ENCODE measurements around the gene KCNG2. TPM values are rescaled to one million over a fixed set of nuclear protein-coding genes. Genes with fewer than 3 reads are reported as not detected.

KCNG2 gene
- total RNA-seq, 1 experiment from 2014 or later, result not detected

GRCh38 chr18:79768745-79769144, 29.0 kb upstream of the KCNG2 start:
- Mint-ChIP-seq H3K4me3 (ENCODE audit: unreplicated experiment) (no peak overlapping the region), H3K27me3 (ENCODE audit: insufficient read depth, unreplicated experiment) (peaks cover 9% of the 10 kb centered on the region), H3K9me3 (ENCODE audit: unreplicated experiment) (peaks cover 9% of the 10 kb centered on the region), H3K36me3 (ENCODE audit: insufficient read depth, unreplicated experiment) (no peaks in the 10 kb centered on the region), H3K4me1 (ENCODE audit: low read depth, unreplicated experiment) (no peaks in the 10 kb centered on the region), H3K27ac (ENCODE audit: unreplicated experiment) (no peak overlapping the region)
- no peak overlapping the region for H3K4me3 ChIP-seq (ENCODE audit: low read depth, low read length)
- intact Hi-C loops (cut with micrococcal nuclease; ENCODE audit: unreplicated experiment), result no loop called here
- no peak for DNase-seq
- no peaks in the 10 kb centered on the region for H3K36me3 ChIP-seq (ENCODE audit: control insufficient read depth, insufficient read depth, low read length)
- POLR2A ChIA-PET, result no interaction called here
- TF ChIP-seq, protein P1, sequence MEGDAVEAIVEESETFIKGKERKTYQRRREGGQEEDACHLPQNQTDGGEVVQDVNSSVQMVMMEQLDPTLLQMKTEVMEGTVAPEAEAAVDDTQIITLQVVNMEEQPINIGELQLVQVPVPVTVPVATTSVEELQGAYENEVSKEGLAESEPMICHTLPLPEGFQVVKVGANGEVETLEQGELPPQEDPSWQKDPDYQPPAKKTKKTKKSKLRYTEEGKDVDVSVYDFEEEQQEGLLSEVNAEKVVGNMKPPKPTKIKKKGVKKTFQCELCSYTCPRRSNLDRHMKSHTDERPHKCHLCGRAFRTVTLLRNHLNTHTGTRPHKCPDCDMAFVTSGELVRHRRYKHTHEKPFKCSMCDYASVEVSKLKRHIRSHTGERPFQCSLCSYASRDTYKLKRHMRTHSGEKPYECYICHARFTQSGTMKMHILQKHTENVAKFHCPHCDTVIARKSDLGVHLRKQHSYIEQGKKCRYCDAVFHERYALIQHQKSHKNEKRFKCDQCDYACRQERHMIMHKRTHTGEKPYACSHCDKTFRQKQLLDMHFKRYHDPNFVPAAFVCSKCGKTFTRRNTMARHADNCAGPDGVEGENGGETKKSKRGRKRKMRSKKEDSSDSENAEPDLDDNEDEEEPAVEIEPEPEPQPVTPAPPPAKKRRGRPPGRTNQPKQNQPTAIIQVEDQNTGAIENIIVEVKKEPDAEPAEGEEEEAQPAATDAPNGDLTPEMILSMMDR (IDR thresholded peaks at IDR 0.05; ENCODE audit: insufficient read depth in 1 of 2, low read depth in 1 of 2, low read length in 1 of 2, severe bottlenecking in 1 of 2, unreplicated experiment in 1 of 2), result no peak
- no peaks in the 10 kb centered on the region for H3K9me3 ChIP-seq
- BruUV-seq (replicated peaks), result no TSS peak
- CTCF ChIA-PET, result no interaction called here
- H3K27me3 ChIP-seq (replicated peaks; ENCODE audit: control insufficient read depth, insufficient read depth, low read length), result no peaks in the 10 kb centered on the region
- no peaks in the 10 kb centered on the region for H3K4me1 ChIP-seq

DNA sequence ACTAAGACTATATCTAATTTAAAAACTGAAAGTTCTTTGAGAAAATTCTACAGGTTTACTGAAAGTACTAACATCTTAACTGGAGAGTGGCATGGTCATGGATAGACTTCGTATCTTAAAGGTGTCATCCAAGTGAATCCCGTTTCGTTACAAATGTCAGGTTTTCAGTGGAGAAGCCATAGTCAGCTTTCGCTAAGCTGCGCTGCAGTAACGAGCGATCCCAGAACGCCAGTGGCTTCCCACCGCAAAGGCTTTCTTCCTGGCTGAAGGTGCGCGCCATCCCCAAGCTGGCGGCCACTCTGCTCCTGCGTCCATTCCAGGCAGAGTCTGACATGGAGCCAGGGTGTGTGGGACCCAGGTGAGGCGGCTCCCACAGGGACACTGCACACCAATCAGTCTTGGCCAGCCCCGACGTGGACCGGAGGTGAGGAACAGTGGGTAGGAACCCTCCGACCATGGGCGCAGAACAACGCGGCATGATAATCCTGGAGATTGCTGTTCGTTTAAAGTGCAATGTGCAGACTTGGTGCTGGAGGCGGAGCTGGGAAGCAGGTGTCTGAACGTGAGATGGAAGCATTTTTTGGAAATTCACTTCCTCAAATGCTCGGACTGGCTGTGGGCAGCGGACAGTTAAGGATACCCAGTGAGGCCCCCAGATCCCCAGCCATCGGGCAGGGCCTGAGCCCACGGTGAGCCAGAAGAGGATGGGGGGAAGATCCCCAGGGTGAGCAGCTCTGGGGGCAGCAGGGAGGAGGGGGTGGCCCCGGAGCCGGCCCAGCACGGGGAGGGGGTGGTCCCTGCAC, 27.8 kb upstream of the KCNG2 start:
- CTCF ChIA-PET, result no interaction called here
- POLR2A ChIA-PET, result no interaction called here

DNA sequence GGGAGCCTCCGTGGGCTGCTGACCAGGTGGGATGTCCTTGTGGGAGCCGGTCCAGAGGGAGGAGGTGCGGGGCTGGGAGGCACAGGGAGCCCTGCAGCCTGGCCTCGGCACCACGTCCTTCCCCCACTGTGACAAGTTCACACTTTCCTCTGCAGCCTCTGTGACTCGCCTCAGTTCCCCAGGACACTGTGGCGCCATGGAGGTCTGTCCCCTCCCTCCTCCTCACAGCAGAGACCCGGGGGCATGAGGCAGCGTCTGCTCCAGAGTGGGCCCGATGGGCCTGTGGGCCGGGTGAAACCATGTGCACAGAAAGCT, 27.3 kb upstream of the KCNG2 start:
- Mint-ChIP-seq H3K27ac (ENCODE audit: unreplicated experiment) (no peak overlapping the region), H3K27me3 (ENCODE audit: insufficient read depth, unreplicated experiment) (peaks cover 9% of the 10 kb centered on the region), H3K4me3 (ENCODE audit: unreplicated experiment) (no peak overlapping the region), H3K4me1 (ENCODE audit: low read depth, unreplicated experiment) (no peaks in the 10 kb centered on the region), H3K9me3 (ENCODE audit: unreplicated experiment) (peaks cover 9% of the 10 kb centered on the region), H3K36me3 (ENCODE audit: insufficient read depth, unreplicated experiment) (no peaks in the 10 kb centered on the region)
- POLR2A ChIA-PET, result no interaction called here
- TF ChIP-seq, protein P1 (IDR thresholded peaks at IDR 0.05; ENCODE audit: insufficient read depth in 1 of 2, low read depth in 1 of 2, low read length in 1 of 2, severe bottlenecking in 1 of 2, unreplicated experiment in 1 of 2), result no peak
- H3K27me3 ChIP-seq (replicated peaks; ENCODE audit: control insufficient read depth, insufficient read depth, low read length), result no peaks in the 10 kb centered on the region
- no TSS peak for BruUV-seq (replicated peaks)
- H3K36me3 ChIP-seq (ENCODE audit: control insufficient read depth, insufficient read depth, low read length), result no peaks in the 10 kb centered on the region
- no peak overlapping the region for H3K4me3 ChIP-seq (ENCODE audit: low read depth, low read length)
- CTCF ChIA-PET, result no interaction called here
- no peaks in the 10 kb centered on the region for H3K4me1 ChIP-seq
- DNase-seq, result no peak
- H3K9me3 ChIP-seq, result no peaks in the 10 kb centered on the region
- intact Hi-C loops (cut with micrococcal nuclease; ENCODE audit: unreplicated experiment), result no loop called here

More for the DNA sequence above, 27.8 kb upstream of the KCNG2 start:
- Histone ChIP-seq H3K4me3 (ENCODE audit: low read depth, low read length) (no peak overlapping the region), H3K27me3 (replicated peaks; ENCODE audit: control insufficient read depth, insufficient read depth, low read length) (no peaks in the 10 kb centered on the region), H3K4me1 (no peaks in the 10 kb centered on the region), H3K36me3 (ENCODE audit: control insufficient read depth, insufficient read depth, low read length) (no peaks in the 10 kb centered on the region), H3K9me3 (no peaks in the 10 kb centered on the region)
- TF ChIP-seq, protein P1 (IDR thresholded peaks at IDR 0.05; ENCODE audit: insufficient read depth in 1 of 2, low read depth in 1 of 2, low read length in 1 of 2, severe bottlenecking in 1 of 2, unreplicated experiment in 1 of 2), result no peak
- H3K4me3 Mint-ChIP-seq (ENCODE audit: unreplicated experiment), result no peak overlapping the region
- H3K36me3 Mint-ChIP-seq (ENCODE audit: insufficient read depth, unreplicated experiment), result no peaks in the 10 kb centered on the region
- peaks cover 9% of the 10 kb centered on the region for H3K9me3 Mint-ChIP-seq (ENCODE audit: unreplicated experiment)
- intact Hi-C loops (cut with micrococcal nuclease; ENCODE audit: unreplicated experiment), result no loop called here
- H3K27me3 Mint-ChIP-seq (ENCODE audit: insufficient read depth, unreplicated experiment), result peaks cover 9% of the 10 kb centered on the region
- BruUV-seq (replicated peaks), result no TSS peak
- DNase-seq, result no peak
- H3K27ac Mint-ChIP-seq (ENCODE audit: unreplicated experiment), result no peak overlapping the region
- no peaks in the 10 kb centered on the region for H3K4me1 Mint-ChIP-seq (ENCODE audit: low read depth, unreplicated experiment)
